IMR-90 (cell line): ENCODE results near the gene NBPF26. TPM values are rescaled to one million over a fixed set of nuclear protein-coding genes. Genes with fewer than 3 reads are reported as not detected.
A peak's percentile ranks its signal among the peaks of the same experiment; 100 is the strongest.
"Not testable (repeated sequence)": the region's sequence is repeated elsewhere in the genome, so short reads cannot be mapped to it uniquely, and the experiment has no call there.

Experiments used
- ATAC-seq: fragments of 200-7000 bp; cut with Tn5 transposase; 2 replicates; pipeline ENCODE4 v1.9.1; 2020; ENCODE audit warnings: low read depth, mild to moderate bottlenecking, moderate library complexity
- BruUV-seq: library from RNA; stranded (reverse); fragments of 400-500 nt; replicated peaks from 2 replicates; lab custom pipeline; 2021; lab: Mats Ljungman, UMichigan
- CTCF ChIA-PET: fragments of 300-600 bp; formaldehyde crosslinking; extraction: SDS; loops from one replicate; lab custom pipeline; 2021; ENCODE audit warnings: antibody characterized with exemption; lab: Yijun Ruan, JAX
- POLR2A ChIA-PET: fragments of 300-600 bp; sonication (Branson Sonifier 250); formaldehyde crosslinking; loops from one replicate; lab custom pipeline; 2022; ENCODE audit warnings: antibody characterized with exemption; ENCODE audit not compliant: unreplicated experiment; lab: Charles Lee
- DNase-seq: peaks from one replicate; pipeline ENCODE4 v3.0.0; 2013
- H2AFZ ChIP-seq: replicated peaks from 2 replicates; pipeline ENCODE3; 2013; ENCODE audit warnings: low read length, mild to moderate bottlenecking; ENCODE audit not compliant: poor library complexity
- H2AK5ac ChIP-seq: 2 replicates; pipeline ENCODE4 v1.6.1; 2013; ENCODE audit warnings: low read depth, low read length, inconsistent platforms
- H2AK9ac ChIP-seq: replicated peaks from 2 replicates; pipeline ENCODE3; 2013; ENCODE audit warnings: mild to moderate bottlenecking, low read depth, low read length, moderate library complexity; ENCODE audit not compliant: poor library complexity
- H2BK120ac ChIP-seq: 2 replicates; pipeline ENCODE4 v1.6.1; 2013; ENCODE audit warnings: low read depth, low read length, inconsistent platforms
- H2BK15ac ChIP-seq: 3 replicates; pipeline ENCODE4 v1.6.1; 2013; ENCODE audit warnings: low read depth, low read length, inconsistent platforms
- H2BK20ac ChIP-seq: 2 replicates; pipeline ENCODE4 v1.6.1; 2013; ENCODE audit warnings: low read depth, mild to moderate bottlenecking, inconsistent platforms, low read length, moderate library complexity
- H2BK5ac ChIP-seq: 2 replicates; pipeline ENCODE4 v1.6.1; 2013; ENCODE audit warnings: mild to moderate bottlenecking, low read depth, low read length, inconsistent platforms; ENCODE audit not compliant: poor library complexity, severe bottlenecking
- H3K14ac ChIP-seq: replicated peaks from 2 replicates; pipeline ENCODE4 v1.6.1; 2013; ENCODE audit warnings: low read depth, low read length, inconsistent platforms
- H3K18ac ChIP-seq: 2 replicates; pipeline ENCODE4 v1.6.1; 2013; ENCODE audit warnings: low read depth, low read length, control low read depth
- H3K23ac ChIP-seq: 2 replicates; pipeline ENCODE4 v1.6.1; 2013; ENCODE audit warnings: low read depth, low read length, inconsistent platforms
- H3K27ac ChIP-seq: 2 replicates; pipeline ENCODE4 v1.5.1; 2013; ENCODE audit warnings: mild to moderate bottlenecking, control low read depth, low read length; ENCODE audit not compliant: insufficient read depth
- H3K27me3 ChIP-seq: 2 replicates; pipeline ENCODE4 v1.6.1; 2013; ENCODE audit warnings: low read length; ENCODE audit not compliant: control insufficient read depth, insufficient read depth
- H3K36me3 ChIP-seq: 2 replicates; pipeline ENCODE4 v1.6.1; 2013; ENCODE audit warnings: low read length, mixed read lengths; ENCODE audit not compliant: control insufficient read depth, insufficient read depth
- H3K4ac ChIP-seq: 2 replicates; pipeline ENCODE4 v1.6.1; 2013; ENCODE audit warnings: low read depth, low read length, inconsistent platforms
- H3K4me1 ChIP-seq: 2 replicates; pipeline ENCODE4 v1.6.1; 2013; ENCODE audit warnings: low read length, mixed read lengths; ENCODE audit not compliant: control insufficient read depth, insufficient read depth
- H3K4me2 ChIP-seq: 2 replicates; pipeline ENCODE4 v1.6.1; 2013; ENCODE audit warnings: low read depth, mild to moderate bottlenecking, control low read depth, low read length, moderate library complexity
- H3K4me3 ChIP-seq: 2 replicates; pipeline ENCODE4 v1.5.1; 2013; ENCODE audit warnings: low read depth, mild to moderate bottlenecking, control low read depth, low read length, moderate library complexity; ENCODE audit not compliant: insufficient read depth
- H3K56ac ChIP-seq: 2 replicates; pipeline ENCODE4 v1.6.1; 2013; ENCODE audit warnings: low read length, inconsistent platforms; ENCODE audit not compliant: insufficient read depth; ENCODE audit errors: extremely low read depth
- H3K79me1 ChIP-seq, 2 experiments: 2 replicates each; pipeline ENCODE4 v1.6.1; 2013; ENCODE audit warnings: low read length in 2 of 2, inconsistent platforms in 1 of 2, low read depth in 1 of 2
- H3K9ac ChIP-seq: 2 replicates; pipeline ENCODE4 v1.6.1; 2013; ENCODE audit warnings: low read depth, low read length, control low read depth
- H3K9me1 ChIP-seq: 2 replicates; pipeline ENCODE4 v1.6.1; 2013; ENCODE audit warnings: low read length, inconsistent platforms; ENCODE audit not compliant: insufficient read depth
- H3K9me3 ChIP-seq: 2 replicates; pipeline ENCODE4 v1.6.1; 2013; ENCODE audit warnings: low read length; ENCODE audit not compliant: control insufficient read depth, insufficient read depth
- H4K20me1 ChIP-seq: 2 replicates; pipeline ENCODE4 v1.6.1; 2013; ENCODE audit warnings: low read length, inconsistent platforms; ENCODE audit not compliant: insufficient read depth
- H4K5ac ChIP-seq: 2 replicates; pipeline ENCODE4 v1.6.1; 2013; ENCODE audit warnings: mild to moderate bottlenecking, low read depth, low read length, control low read depth
- H4K8ac ChIP-seq, 2 experiments: 2 replicates each; pipeline ENCODE4 v1.6.1; 2013; ENCODE audit warnings: low read depth in 2 of 2, low read length in 2 of 2, control low read depth in 1 of 2, inconsistent platforms in 1 of 2
- H4K91ac ChIP-seq: 2 replicates; pipeline ENCODE4 v1.6.1; 2013; ENCODE audit warnings: low read depth, low read length, inconsistent platforms; ENCODE audit not compliant: insufficient read depth
- SMC3 ChIP-seq: fragments of 150-350 bp; IDR thresholded peaks from 2 replicates; pipeline ENCODE4 v1.6.1; 2016; ENCODE audit warnings: low read depth, mild to moderate bottlenecking, antibody characterized with exemption, low read length, moderate library complexity
- WGBS, 2 experiments: methylation state at CpG; one replicate each; pipeline versions ENCODE4 v1.1.5 to v1.1.7; 2013; ENCODE audit warnings: missing lambda C conversion rate in 2 of 2; ENCODE audit not compliant: insufficient read length in 1 of 2; ENCODE audit errors: extremely low coverage in 2 of 2; 5-methylcytosine and 5-hydroxymethylcytosine counted together
- dilution Hi-C: fragments of 300-500 bp; cut with HindIII; formaldehyde crosslinking; loops from one replicate; pipeline ENCODE4 v1.14.3; 2018; ENCODE audit warnings: low sequenced_read_pairs; ENCODE audit not compliant: unreplicated experiment
- in situ Hi-C: fragments of 300-500 bp; cut with MboI; formaldehyde crosslinking; loops from 3 replicates; pipeline ENCODE4 v1.14.3; 2019; ENCODE audit warnings: low sequenced_read_pairs, inconsistent platforms, mixed read lengths
- intact Hi-C: fragments of 100-400 bp; cut with micrococcal nuclease; formaldehyde crosslinking; loops from 2 replicates; pipeline ENCODE4 v1.10.0; 2022
- polyA plus RNA-seq, 3 experiments: library from polyadenylated mRNA; depleted of rRNA; stranded (reverse); fragments of >200 nt; gene quantifications; 2 replicates each; pipeline ENCODE4 v1.2.3, GENCODE V29; 2012; ENCODE audit warnings: low replicate concordance in 1 of 3
- total RNA-seq: library from RNA; depleted of rRNA; stranded (reverse); fragments of >200 nt; gene quantifications from 2 replicates; pipeline ENCODE4 v1.2.3, GENCODE V29; 2012
- TF ChIP-seq, protein P1 (sequence below): conservative IDR thresholded peaks from 2 replicates; pipeline ENCODE4 v1.5.1; 2012; ENCODE audit warnings: mild to moderate bottlenecking, low read depth, low read length, improper control_type of control experiment

Gene NBPF26
- total and polyA plus RNA-seq, 2 of the 4 experiments (the other 2 are of a cell fraction) = 11.3 to 13.1 TPM

GRCh38 chr1:120811822-120812221 is 88.1 kb downstream of the NBPF26 start:
- H3K27me3 ChIP-seq, H3K4me1 ChIP-seq, H2BK20ac ChIP-seq, H4K91ac ChIP-seq, H3K4me2 ChIP-seq, H2BK15ac ChIP-seq, H3K9me3 ChIP-seq, H3K9me1 ChIP-seq, dilution Hi-C loops, H3K18ac ChIP-seq, H2AK9ac ChIP-seq, H2BK5ac ChIP-seq, H3K4ac ChIP-seq, ATAC-seq, POLR2A ChIA-PET, H3K14ac ChIP-seq, H3K27ac ChIP-seq, H3K4me3 ChIP-seq, intact Hi-C loops, H3K79me1 ChIP-seq, H2BK120ac ChIP-seq, CTCF ChIA-PET, H4K8ac ChIP-seq, H3K56ac ChIP-seq, H3K9ac ChIP-seq, in situ Hi-C loops, H3K36me3 ChIP-seq, H4K5ac ChIP-seq, H3K23ac ChIP-seq, H2AFZ ChIP-seq, BruUV-seq, H2AK5ac ChIP-seq, H4K20me1 ChIP-seq: not testable (repeated sequence)
- whole genome bisulfite sequencing, 2 experiments = no CpG with 5 or more reads among the region's 10 CpGs
- TF ChIP-seq SMC3 = peak; percentile 18; the same call in 1 of the 2 replicates
- TF ChIP-seq, protein P1, sequence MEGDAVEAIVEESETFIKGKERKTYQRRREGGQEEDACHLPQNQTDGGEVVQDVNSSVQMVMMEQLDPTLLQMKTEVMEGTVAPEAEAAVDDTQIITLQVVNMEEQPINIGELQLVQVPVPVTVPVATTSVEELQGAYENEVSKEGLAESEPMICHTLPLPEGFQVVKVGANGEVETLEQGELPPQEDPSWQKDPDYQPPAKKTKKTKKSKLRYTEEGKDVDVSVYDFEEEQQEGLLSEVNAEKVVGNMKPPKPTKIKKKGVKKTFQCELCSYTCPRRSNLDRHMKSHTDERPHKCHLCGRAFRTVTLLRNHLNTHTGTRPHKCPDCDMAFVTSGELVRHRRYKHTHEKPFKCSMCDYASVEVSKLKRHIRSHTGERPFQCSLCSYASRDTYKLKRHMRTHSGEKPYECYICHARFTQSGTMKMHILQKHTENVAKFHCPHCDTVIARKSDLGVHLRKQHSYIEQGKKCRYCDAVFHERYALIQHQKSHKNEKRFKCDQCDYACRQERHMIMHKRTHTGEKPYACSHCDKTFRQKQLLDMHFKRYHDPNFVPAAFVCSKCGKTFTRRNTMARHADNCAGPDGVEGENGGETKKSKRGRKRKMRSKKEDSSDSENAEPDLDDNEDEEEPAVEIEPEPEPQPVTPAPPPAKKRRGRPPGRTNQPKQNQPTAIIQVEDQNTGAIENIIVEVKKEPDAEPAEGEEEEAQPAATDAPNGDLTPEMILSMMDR = peak; percentile 34
- DNase-seq = peak; percentile 26

GRCh38 chr1:120825051-120825450 is 101.3 kb downstream of the NBPF26 start:
- CTCF ChIA-PET, ATAC-seq, H3K36me3 ChIP-seq, H3K79me1 ChIP-seq, POLR2A ChIA-PET, DNase-seq, H2AK9ac ChIP-seq, H3K18ac ChIP-seq, dilution Hi-C loops, H3K9me1 ChIP-seq, in situ Hi-C loops, H3K14ac ChIP-seq, BruUV-seq, H3K9ac ChIP-seq, H2BK15ac ChIP-seq, H2AK5ac ChIP-seq, H3K27ac ChIP-seq, H4K91ac ChIP-seq, H3K56ac ChIP-seq, H3K4me1 ChIP-seq, H4K8ac ChIP-seq, H3K27me3 ChIP-seq, H2BK20ac ChIP-seq, H4K20me1 ChIP-seq, H4K5ac ChIP-seq, H2BK5ac ChIP-seq, H3K23ac ChIP-seq, H2BK120ac ChIP-seq, H3K4me2 ChIP-seq, H3K4ac ChIP-seq, H3K4me3 ChIP-seq, intact Hi-C loops, H3K9me3 ChIP-seq, H2AFZ ChIP-seq: not testable (repeated sequence)
- no CpG with 5 or more reads among the region's 4 CpGs for WGBS, 2 experiments
